NCI-H2081 (cell line): ENCODE results near the gene LDLRAD3.

Experiments used
- DNase-seq, 2 experiments: peaks; one replicate each; lab custom pipeline; 2025; lab: John Stamatoyannopoulos, UW

Gene LDLRAD3

GRCh38 chr11:36077368-36077767 lies 133.5 kb downstream of the LDLRAD3 start:
- no peak for DNase-seq

- DNase-seq = no peak
Observed at GRCh38 chr11:36077886-36078685, 134.2 kb downstream of the LDLRAD3 start.

GRCh38 chr11:36078686-36079055 lies 134.8 kb downstream of the LDLRAD3 start:
- DNase-seq = no peak

DNA sequence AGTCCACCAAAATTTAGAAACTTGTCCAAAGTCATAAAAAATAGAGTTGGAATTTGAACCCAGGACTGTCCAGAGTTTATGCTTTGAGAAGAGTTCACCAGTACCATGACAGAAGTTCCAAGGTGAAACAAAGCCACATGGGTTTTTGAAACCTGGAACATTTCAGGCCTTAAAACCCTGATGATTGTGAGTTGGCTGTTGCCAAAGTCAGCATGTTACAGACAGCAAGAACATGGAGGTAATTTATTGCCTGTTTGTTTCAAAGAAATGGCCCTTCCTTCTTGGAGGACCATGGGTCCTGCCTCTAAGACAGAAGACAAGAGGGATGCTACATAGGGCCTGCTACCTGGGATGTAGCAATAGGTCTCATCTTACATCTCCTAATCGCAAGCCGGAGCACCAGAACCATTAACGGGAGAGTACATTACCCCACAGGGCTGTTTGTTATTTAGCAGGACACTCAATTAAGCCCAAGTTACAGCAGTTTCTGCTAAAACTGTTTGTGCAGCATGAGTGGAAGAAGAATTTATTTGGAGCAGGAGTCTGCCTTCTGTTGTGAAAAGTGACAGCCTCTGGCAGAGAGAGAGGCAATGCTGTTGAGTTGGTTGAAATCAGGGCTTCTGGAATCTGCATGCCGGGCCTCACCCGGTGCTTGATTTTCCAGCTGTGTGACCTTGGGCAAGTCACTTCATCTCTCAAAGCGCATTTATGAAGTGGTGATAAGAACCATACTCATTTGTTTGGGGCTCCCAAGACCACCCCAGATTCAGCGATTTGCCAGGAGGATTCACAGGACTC lies 136.2 kb downstream of the LDLRAD3 start:
- no peak for DNase-seq

DNA sequence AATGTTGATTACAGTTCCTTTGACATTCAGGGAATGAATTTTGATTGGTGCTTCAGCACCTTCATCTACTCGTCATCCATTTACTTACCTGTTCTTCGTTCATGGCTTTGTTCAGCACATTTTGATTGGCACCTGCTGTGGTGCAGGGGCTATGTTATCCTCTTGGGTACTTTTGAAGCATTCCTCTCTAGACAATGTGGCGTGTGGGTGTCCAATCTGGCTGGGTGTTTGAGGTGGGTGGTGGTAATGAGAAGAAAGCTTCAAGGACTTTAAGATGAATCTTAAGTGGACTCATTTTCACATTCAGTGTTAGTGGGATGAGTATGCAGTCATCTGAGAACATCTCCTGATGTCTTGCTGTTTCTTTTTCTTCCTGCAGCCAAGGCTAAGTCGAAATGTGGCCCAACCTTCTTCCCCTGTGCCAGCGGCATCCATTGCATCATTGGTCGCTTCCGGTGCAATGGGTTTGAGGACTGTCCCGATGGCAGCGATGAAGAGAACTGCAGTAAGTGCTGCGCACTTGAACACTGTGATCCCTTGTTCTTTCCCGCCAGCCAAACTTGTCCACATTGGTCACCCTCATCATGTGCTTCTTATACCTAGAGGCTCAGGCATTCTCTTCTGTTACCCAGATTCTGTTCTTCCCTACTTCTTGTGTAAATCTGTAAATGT lies 137.5 kb downstream of the LDLRAD3 start:
- DNase-seq = no peak

DNA sequence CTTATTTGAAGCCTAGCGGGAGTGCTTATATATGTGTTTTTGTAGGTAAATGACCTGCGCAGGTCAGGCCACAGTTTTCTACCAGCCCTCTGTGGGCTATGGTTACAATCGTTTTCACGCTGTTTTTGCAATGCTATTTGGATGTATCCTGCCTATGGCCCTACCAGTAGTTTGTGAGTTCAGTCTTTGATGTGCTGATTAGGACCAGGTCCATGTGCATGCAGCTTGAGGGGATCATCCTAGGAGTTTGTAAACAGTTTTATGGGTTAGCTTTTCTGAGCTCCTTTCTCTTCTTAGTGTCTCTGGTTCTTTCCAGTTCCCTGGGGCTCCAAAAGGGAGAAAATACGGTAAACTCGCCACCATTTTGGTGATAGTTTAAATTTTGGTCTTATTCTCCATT lies 142.5 kb downstream of the LDLRAD3 start:
- DNase-seq = no peak

GRCh38 chr11:36088266-36088972 lies 144.6 kb downstream of the LDLRAD3 start:
- no peak for DNase-seq

GRCh38 chr11:36089920-36090319 lies 146.1 kb downstream of the LDLRAD3 start:
- DNase-seq = no peak

- no peak for DNase-seq
Observed at GRCh38 chr11:36090356-36091109, 146.7 kb downstream of the LDLRAD3 start.

DNA sequence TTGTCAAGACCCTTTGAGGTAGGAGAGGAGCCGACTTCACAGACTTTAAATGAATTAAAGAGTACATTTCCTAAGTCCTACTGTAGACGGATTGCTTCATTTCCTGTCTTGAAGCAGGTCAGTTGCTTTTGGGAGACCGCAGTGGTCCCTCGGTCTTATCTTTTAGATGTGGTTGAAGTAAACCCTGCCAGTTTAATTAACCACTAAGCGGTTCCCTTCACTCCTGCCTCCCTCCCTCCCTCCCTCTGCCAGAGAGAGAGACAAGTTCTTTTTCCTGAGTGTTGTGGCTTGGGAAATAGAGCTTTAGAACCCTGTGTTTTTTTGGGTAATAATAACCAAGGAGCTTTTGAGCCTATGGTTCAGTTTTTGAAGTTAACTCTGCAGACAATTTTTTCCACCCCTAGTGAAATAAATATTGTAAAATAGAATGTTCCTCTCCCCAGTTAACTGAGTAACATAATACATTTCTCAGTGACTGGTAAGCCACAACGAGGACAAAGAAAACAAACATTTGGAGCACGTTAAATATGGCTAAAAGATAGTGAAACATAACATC lies 147.5 kb downstream of the LDLRAD3 start:
- DNase-seq = no peak

DNA sequence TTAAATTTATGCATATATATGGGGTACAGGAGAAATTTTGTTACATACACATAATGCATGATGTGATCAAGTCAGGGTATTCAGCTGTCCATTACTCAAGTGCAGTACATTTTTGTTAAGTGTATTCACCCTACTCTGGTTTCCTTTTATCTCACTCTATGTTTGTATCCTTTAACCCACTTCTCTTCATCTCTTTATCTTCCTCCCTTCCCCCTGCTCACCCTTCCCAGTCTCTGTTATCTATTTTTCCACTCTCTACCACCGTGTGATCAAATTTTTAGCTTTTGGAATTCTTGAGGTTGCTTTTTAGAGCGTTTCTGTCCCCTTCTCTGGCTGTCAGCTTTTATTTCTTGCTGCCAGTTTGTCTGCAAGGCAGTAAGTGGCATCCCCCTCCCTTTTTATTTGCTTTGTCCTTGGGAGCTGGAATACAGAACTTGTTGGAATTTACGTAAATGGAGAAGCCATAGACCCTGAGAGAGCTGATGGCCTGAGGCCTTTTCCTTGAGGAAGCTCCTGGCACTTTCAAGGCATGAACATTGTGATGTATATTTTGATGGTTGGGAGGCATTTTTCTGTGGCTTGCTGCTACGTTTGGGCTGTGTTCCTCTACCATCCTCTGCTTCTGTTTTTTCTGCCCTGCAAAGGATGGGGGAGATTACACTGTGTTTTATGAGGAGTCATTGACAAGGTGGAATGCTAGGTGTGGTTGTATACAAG lies 148.6 kb downstream of the LDLRAD3 start:
- no peak for DNase-seq

GRCh38 chr11:36093548-36093947 lies 149.7 kb downstream of the LDLRAD3 start:
- DNase-seq = no peak

- DNase-seq = no peak
Observed at GRCh38 chr11:36094164-36094563, 150.3 kb downstream of the LDLRAD3 start.

- DNase-seq = no peak
Observed at GRCh38 chr11:36095716-36096115, 151.9 kb downstream of the LDLRAD3 start.

DNA sequence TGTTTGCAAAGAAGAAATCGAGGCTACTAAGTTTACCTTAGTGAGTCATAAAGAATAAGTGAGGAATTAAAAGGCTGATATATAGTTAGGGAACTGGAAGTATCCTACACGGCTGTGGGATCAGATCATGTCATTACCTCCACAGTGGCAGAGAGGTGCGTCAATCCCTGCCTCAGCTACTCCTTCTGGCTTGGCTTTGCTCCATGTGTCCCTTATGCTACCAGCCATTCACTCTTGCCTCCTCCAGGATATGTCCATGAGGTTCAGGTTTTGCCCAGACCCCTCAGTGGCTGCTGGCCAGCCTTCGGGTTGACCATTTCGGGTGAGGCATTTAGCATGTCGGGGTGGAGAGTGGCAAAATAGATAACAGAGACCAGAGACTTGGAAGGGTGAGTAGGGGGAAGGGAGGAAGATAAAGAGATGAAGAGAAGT lies 153.4 kb downstream of the LDLRAD3 start:
- no peak for DNase-seq

DNA sequence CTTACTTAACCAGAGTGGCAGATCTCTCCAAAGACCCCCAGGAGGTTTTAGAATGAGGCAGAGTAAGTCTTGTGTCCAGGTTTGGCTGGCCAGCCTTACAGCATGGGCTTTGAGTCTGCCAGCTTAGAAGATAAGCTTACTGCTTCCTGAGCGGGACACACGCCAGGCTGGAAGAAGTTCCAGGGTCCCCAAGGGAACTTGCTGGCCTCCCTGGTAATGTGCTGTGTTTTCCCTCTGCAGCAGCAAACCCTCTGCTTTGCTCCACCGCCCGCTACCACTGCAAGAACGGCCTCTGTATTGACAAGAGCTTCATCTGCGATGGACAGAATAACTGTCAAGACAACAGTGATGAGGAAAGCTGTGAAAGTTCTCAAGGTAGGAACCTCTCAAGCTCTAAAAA lies 154.2 kb downstream of the LDLRAD3 start:
- DNase-seq = no peak

DNA sequence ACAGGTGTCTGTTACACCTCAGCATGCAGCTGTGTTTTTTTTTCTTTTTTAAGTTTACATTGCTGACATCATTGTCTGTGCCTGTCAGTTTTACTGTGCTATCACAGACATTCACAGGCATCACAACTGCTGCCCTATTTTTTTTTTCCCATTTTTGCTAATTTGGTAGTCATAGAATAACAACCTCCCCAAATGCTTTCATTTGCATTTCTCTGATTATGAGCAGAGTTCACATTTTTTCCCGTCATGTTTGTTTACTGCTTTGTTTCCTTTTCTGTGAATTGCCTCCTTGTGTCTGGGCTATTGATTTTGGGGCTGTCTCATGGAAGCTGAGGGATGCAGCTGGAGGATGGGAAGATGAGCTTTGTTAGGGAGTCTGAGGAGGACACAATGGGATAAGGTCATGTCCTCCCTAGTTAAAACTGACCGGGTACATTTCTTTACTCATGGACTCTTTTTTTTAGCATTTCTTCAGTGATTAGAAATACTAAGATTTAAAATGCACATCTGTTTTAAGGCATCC lies 155.1 kb downstream of the LDLRAD3 start:
- DNase-seq = no peak

GRCh38 chr11:36101466-36101865 lies 157.6 kb downstream of the LDLRAD3 start:
- DNase-seq = no peak

GRCh38 chr11:36102868-36103267 lies 159.0 kb downstream of the LDLRAD3 start:
- no peak for DNase-seq

- DNase-seq = no peak
Observed at GRCh38 chr11:36103933-36104530, 160.2 kb downstream of the LDLRAD3 start.
